ENCODE data around the gene PRAME. TPM values are rescaled to one million over a fixed set of nuclear protein-coding genes. Genes with fewer than 3 reads are reported as not detected.
"Not testable (repeated sequence)": the region's sequence is repeated elsewhere in the genome, so short reads cannot be mapped to it uniquely, and the experiment has no call there.

The PRAME gene
- total RNA-seq, 1 donor from 2014 or later, result 2.2 TPM

DNA sequence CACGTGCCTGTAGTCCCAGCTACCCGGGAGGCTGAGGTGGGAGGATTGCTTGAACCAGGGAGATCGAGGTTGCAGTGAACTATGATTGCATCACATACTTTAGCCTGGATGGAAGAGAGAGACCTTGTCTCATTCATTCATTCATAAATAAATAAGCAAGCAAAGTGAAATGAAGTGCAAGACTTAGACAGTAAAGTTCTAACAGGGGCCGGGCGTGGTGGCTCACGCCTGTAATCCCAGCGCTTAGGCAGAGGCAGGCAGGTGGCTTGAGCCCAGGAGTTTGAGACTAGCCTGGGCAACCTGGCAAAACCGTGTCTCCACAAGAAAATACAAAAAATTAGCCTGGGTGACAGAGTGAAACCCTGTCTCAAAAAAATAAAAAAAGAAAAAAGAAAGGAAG is 37.4 kb downstream of the PRAME start:
- TF ChIP-seq, protein P1, sequence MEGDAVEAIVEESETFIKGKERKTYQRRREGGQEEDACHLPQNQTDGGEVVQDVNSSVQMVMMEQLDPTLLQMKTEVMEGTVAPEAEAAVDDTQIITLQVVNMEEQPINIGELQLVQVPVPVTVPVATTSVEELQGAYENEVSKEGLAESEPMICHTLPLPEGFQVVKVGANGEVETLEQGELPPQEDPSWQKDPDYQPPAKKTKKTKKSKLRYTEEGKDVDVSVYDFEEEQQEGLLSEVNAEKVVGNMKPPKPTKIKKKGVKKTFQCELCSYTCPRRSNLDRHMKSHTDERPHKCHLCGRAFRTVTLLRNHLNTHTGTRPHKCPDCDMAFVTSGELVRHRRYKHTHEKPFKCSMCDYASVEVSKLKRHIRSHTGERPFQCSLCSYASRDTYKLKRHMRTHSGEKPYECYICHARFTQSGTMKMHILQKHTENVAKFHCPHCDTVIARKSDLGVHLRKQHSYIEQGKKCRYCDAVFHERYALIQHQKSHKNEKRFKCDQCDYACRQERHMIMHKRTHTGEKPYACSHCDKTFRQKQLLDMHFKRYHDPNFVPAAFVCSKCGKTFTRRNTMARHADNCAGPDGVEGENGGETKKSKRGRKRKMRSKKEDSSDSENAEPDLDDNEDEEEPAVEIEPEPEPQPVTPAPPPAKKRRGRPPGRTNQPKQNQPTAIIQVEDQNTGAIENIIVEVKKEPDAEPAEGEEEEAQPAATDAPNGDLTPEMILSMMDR (conservative IDR thresholded peaks at IDR 0.05; ENCODE audit: low read depth, low read length), result no peak
- no peak for DNase-seq (ENCODE audit: low read depth)
- no peak overlapping the region for H3K4me3 ChIP-seq (ENCODE audit: low read depth, low read length)

DNA sequence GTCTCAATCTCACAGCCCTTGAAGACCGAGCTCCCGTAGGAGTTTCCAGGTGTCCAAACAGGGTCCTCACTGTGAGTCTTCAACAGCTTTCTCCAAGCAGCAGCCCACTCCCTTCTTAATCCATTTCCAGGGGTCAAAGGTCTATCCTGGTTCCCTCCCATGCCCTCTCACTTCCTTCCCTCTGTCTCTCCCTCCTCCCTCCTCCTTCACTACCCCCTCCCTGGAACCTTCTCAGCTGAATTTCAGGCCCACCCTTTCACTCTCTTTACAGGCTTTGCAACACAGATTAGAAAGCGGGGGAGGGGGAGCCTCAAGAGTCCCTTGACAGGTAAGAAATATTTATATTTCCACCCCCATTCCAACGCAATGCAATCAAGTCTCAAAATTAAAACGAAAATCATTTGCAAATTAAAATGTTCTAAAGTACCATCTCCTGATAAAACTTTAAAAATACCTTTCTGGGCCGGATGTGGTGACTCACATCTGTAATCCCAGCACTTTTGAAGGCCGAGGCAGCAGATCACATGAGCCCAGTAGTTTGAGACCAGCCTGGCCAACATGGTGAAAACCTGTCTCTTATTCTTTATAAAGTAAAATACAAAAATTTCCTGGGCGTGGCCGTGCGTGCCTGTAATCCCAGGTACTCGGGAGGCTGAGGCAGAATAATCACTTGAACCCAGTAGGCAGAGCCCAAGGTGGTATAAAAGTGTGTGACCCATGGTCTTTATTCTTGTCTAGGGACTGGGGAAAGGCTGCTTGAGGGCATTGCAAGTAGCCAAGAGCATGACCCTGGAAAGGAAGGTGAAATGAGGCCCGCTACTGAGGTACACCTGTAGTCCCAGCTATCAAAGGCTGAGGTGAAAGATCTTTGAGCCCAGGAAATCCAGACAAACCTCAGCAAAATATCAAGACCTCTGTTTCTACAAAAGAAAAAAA is 38.1 kb downstream of the PRAME start:
- DNase-seq (ENCODE audit: low read depth), result no peak
- TF ChIP-seq, protein P1 (conservative IDR thresholded peaks at IDR 0.05; ENCODE audit: low read depth, low read length), result no peak
- no peak overlapping the region for H3K4me3 ChIP-seq (ENCODE audit: low read depth, low read length)

DNA sequence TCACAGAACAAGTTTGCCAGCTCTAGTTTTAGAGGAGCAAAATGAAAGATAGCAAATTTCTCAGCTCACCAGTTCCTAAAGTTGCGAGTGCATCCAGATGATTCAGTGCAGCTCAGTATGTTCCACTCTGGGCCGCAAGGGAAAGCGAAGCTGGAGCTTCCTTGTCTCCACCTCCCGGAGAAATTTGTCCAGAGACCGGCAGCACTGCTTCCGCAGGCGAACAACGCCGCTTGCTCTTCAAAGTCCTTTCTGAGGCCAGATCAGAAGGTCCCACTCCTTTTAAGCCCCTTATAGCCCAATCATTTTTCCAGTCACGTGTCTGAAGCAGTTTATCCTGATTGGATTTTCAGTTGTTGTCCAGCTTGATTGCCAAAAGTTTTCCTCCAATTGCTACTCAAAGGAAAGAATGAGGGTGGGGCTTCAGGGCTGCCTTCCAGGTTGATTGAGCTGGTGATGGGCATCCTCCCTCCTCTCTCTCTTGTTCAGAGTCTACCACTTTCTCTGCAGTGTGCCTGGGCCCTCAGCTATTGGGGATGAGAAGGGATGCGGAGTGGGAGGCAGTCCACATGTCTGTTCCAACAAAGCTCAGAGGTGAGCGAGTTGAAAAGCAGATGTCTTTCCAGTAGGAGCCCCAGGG is 38.9 kb downstream of the PRAME start, which contains the start of gene ZNF280A:
Gene ZNF280A, minus strand, starts transcription at position 251 of the 637 bp plus-strand sequence. CDS start 4,640 bp downstream, outside the sequence.
- no peak within 1 kb of the TSS for H3K4me3 ChIP-seq (ENCODE audit: low read depth, low read length)
- TF ChIP-seq, protein P1 (conservative IDR thresholded peaks at IDR 0.05; ENCODE audit: low read depth, low read length), result no peak
- no peak for DNase-seq (ENCODE audit: low read depth)

- no peak for DNase-seq (ENCODE audit: low read depth)
- H3K4me3 ChIP-seq (ENCODE audit: low read depth, low read length), result no peak overlapping the region
- TF ChIP-seq, protein P1 (conservative IDR thresholded peaks at IDR 0.05; ENCODE audit: low read depth, low read length), result no peak
These were observed 39.5 kb downstream of the PRAME start for GRCh38 chr22:22519591-22519990.

GRCh38 chr22:22516992-22517391 is 42.1 kb downstream of the PRAME start:
- TF ChIP-seq, protein P1 (conservative IDR thresholded peaks at IDR 0.05; ENCODE audit: low read depth, low read length), result no peak
- H3K4me3 ChIP-seq (ENCODE audit: low read depth, low read length), result no peak overlapping the region
- DNase-seq (ENCODE audit: low read depth), result no peak

GRCh38 chr22:22515890-22516289 is 43.2 kb downstream of the PRAME start:
- no peak for DNase-seq (ENCODE audit: low read depth)
- TF ChIP-seq, protein P1 (conservative IDR thresholded peaks at IDR 0.05; ENCODE audit: low read depth, low read length), result no peak
- H3K4me3 ChIP-seq (ENCODE audit: low read depth, low read length), result no peak overlapping the region

DNA sequence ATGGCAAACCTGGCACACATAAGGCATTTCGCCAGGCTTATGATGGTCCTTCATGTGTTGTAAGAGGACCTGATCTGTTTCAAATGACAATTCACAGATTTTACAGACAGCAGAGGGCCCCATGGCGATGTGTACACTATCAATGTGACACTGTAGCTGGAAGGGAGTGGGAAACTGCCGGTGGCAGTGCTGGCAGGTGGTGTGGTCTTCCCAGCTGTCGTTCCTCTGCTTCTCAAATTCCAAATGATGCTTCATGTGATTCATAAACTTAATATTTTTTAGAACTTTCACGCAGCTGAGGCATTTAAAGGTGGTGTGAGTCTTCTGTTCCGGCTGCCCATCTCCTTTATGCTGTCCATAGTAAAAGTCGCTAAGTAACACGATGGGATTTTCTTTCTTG is 44.6 kb downstream of the PRAME start:
- DNase-seq (ENCODE audit: low read depth); H3K4me3 ChIP-seq (ENCODE audit: low read depth, low read length): not testable (repeated sequence)

All from epithelial cell of proximal tubule (primary cell).